ENCODE data around the gene CECR2. TPM values are rescaled to one million over a fixed set of nuclear protein-coding genes. Genes with fewer than 3 reads are reported as not detected.

CECR2 gene
- total RNA-seq, 1 donor, result not detected

GRCh38 chr22:17578136-17578754 is 209.0 kb downstream of the CECR2 start:
- H3K4me3 ChIP-seq (ENCODE audit: low read depth, low read length), result no peak overlapping the region
- no peak for TF ChIP-seq CTCF (IDR thresholded peaks at IDR 0.05; ENCODE audit: insufficient read depth, low read depth, low read length)
- peak; percentile 37 for DNase-seq (ENCODE audit: low read depth)

- H3K4me3 ChIP-seq (ENCODE audit: low read depth, low read length), result no peak overlapping the region
- TF ChIP-seq CTCF (IDR thresholded peaks at IDR 0.05; ENCODE audit: insufficient read depth, low read depth, low read length), result no peak
- DNase-seq (ENCODE audit: low read depth), result no peak
Measured at GRCh38 chr22:17579535-17579981, 210.3 kb downstream of the CECR2 start.

GRCh38 chr22:17580441-17581031 is 211.3 kb downstream of the CECR2 start:
- no peak for DNase-seq (ENCODE audit: low read depth)
- TF ChIP-seq CTCF (IDR thresholded peaks at IDR 0.05; ENCODE audit: insufficient read depth, low read depth, low read length), result no peak
- no peak overlapping the region for H3K4me3 ChIP-seq (ENCODE audit: low read depth, low read length)

- H3K4me3 ChIP-seq (ENCODE audit: low read depth, low read length), result no peak overlapping the region
- TF ChIP-seq CTCF (IDR thresholded peaks at IDR 0.05; ENCODE audit: insufficient read depth, low read depth, low read length), result no peak
- DNase-seq (ENCODE audit: low read depth), result no peak
Measured at GRCh38 chr22:17581056-17581455, 211.8 kb downstream of the CECR2 start.

GRCh38 chr22:17581631-17582030 is 212.4 kb downstream of the CECR2 start:
- no peak for DNase-seq (ENCODE audit: low read depth)
- no peak for TF ChIP-seq CTCF (IDR thresholded peaks at IDR 0.05; ENCODE audit: insufficient read depth, low read depth, low read length)
- H3K4me3 ChIP-seq (ENCODE audit: low read depth, low read length), result no peak overlapping the region

- no peak for TF ChIP-seq CTCF (IDR thresholded peaks at IDR 0.05; ENCODE audit: insufficient read depth, low read depth, low read length)
- no peak for DNase-seq (ENCODE audit: low read depth)
- no peak overlapping the region for H3K4me3 ChIP-seq (ENCODE audit: low read depth, low read length)
Measured at GRCh38 chr22:17583151-17583550, 213.9 kb downstream of the CECR2 start.
